GM18507 (cell line): Measurements from ENCODE around the gene GSC.
"Not testable (repeated sequence)": the region's sequence is repeated elsewhere in the genome, so short reads cannot be mapped to it uniquely, and the experiment has no call there.

ENCODE experiments used
- DNase-seq: peaks from one replicate; pipeline ENCODE4 v3.0.0; 2011; ENCODE audit warnings: low read depth; ENCODE audit not compliant: insufficient read length; ENCODE audit errors: extremely low spot score
- FAIRE-seq: peaks from 2 replicates; lab custom pipeline; 2011; peaks lifted over from hg19 to GRCh38; lab: Jason Lieb, UNC

GSC gene

GRCh38 chr14:94750371-94750770, 19.5 kb downstream of the GSC start:
- FAIRE-seq = no peak
- DNase-seq = no peak

DNA sequence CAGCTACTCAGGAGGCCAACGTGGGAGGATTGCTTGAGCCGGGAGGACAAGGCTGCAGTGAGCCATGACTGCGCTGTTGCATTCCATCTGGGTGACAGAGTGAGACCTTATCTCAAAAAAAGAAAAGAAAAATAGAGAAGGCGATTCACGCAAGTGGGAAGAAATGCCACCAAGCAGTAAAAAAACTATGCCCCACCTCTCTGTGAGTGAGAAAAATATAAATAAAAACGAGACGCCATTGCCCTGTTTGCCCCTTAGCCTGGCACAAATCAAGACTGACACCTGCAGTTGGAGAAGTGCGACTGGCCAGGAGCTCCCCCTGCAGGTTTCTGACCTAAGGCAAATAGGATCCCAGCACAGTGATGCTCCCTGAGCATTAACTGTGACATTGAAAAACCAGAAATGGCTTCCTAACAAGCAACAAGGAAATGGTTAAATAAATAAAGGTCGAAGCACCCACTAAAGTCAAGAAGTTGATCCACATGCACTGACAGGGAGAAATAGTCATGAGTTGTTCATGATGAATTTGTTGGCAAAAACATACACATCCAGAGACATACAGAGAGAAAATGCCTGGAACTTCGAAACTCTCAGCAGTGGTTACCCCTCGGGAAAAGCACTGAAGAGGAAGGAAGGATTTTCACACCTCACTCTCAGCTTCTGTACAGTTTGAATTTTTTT, 21.1 kb downstream of the GSC start:
- no peak for DNase-seq

GRCh38 chr14:94747739-94748138, 22.2 kb downstream of the GSC start:
- FAIRE-seq = no peak
- DNase-seq = no peak

More for the DNA sequence above, 21.1 kb downstream of the GSC start:
- peak; percentile 76 for FAIRE-seq

DNA sequence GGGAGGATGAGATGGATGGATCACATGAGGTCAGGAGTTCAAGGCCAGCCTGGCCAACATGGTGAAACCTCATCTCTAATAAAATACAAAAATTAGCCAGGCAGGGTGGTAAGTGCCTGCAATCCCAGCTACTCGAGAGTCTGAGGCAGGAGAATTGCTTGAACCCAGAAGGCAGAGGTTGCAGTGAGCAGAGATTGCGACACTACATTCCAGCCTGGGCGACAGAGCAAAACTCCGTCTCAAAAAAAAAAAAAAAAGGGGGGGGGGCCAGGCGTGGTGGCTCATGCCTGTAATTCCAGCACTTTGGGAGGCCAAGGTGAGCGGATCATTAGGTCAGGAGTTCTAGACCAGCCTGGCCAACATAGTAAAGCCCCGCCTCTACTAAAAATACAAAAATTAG, 22.8 kb downstream of the GSC start:
- not testable (repeated sequence) for FAIRE-seq

DNA sequence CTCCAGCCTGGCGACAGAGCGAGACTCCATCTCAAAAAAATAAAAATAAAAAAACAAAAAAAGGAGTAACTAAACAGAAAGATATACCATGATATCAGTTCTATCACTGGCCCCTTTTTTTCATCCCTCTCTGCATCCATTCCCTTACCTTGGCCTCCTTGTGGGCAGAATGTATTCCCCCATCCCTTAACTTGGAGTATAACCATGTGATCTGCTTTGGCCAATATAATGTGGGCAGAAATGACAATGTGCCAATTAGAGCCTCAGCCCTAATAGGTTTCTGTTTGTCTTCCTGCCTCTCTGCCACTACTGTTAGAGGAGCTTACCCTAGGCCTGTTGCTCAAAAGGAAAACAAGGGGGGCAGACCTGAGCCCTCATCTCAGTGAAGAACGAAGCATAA, 23.8 kb downstream of the GSC start:
- FAIRE-seq (no peak), DNase-seq (no peak)

More for the DNA sequence above, 22.8 kb downstream of the GSC start:
- not testable (repeated sequence) for DNase-seq

GRCh38 chr14:94738751-94739150, 31.2 kb downstream of the GSC start:
- no peak for FAIRE-seq
- DNase-seq = no peak

DNA sequence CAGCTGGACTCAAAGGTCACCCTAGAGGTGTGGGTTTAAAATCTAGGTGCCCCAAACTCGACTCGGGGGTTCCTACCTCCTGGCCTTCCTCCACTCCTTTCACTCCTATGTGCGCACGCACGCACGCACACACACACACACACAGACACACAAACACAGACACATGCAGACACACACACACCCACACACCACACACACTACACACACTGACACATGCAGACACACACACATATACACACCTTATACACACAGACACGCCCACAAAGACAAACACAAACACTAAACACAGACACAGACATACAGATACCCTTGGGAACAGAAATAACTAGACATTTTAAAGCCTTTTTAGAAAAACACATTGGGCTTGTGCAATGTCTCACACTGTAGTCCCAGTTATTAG, 31.8 kb downstream of the GSC start:
- no peak for DNase-seq

GRCh38 chr14:94728950-94729349, 41.0 kb downstream of the GSC start:
- DNase-seq (no peak), FAIRE-seq (no peak)

More for the DNA sequence above, 31.8 kb downstream of the GSC start:
- FAIRE-seq = no peak

GRCh38 chr14:94728440-94728839, 41.5 kb downstream of the GSC start:
- DNase-seq, FAIRE-seq: not testable (repeated sequence)

DNA sequence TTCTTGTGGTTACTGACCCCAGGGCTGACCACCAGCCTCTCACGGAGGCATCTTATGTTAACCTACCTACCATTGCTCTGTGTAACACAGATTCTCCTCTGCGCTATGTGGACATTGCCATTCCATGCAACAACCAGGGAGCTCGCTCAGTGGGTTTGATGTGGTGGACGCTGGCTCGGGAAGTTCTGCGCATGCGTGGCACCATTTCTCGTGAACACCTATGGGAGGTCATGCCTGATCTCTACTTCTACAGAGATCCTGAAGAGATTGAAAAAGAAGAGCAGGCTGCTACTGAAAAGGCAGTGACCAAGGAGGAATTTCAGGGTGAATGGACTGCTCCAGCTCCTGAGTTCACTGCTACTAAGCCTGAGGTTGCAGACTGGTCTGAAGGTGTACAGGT, 43.3 kb downstream of the GSC start:
- DNase-seq, FAIRE-seq: not testable (repeated sequence)

GRCh38 chr14:94724993-94725392, 44.9 kb downstream of the GSC start:
- DNase-seq (no peak), FAIRE-seq (no peak)

- FAIRE-seq (no peak), DNase-seq (no peak)
Observed at GRCh38 chr14:94722397-94722796, 47.5 kb downstream of the GSC start.
